Sigmoid colon (tissue), 7 donors: ENCODE results near the gene CPVL. TPM values are rescaled to one million over a fixed set of nuclear protein-coding genes. Genes with fewer than 3 reads are reported as not detected.

Experiments
- DNase-seq: peaks from one replicate; pipeline ENCODE4 v3.0.0-alpha.2; 2019
- H3K27ac ChIP-seq, 4 donors: fragments of 200-600 bp; sonication (generic); one replicate each; pipeline ENCODE4 v1.5.1; 2016 to 2019; ENCODE audit warnings: mild to moderate bottlenecking in 1 of 4
- H3K27me3 ChIP-seq, 3 donors: fragments of 200-600 bp; sonication (generic); one replicate each; pipeline ENCODE4 v1.5.1; 2019; ENCODE audit warnings: mild to moderate bottlenecking in 1 of 3
- H3K36me3 ChIP-seq, 4 donors: fragments of 200-600 bp; sonication (generic); one replicate each; pipeline ENCODE4 v1.5.1; 2016 to 2019
- H3K4me1 ChIP-seq, 4 donors: fragments of 200-600 bp; sonication (generic); one replicate each; pipeline ENCODE4 v1.5.1; 2017 to 2019
- H3K4me3 ChIP-seq, 4 donors: fragments of 200-600 bp; sonication (generic); one replicate each; pipeline ENCODE4 v1.5.1; 2017 to 2019; ENCODE audit warnings: mild to moderate bottlenecking in 2 of 4, moderate library complexity in 1 of 4
- H3K9me3 ChIP-seq, 4 donors: fragments of 200-600 bp in 3 of 4; sonication (generic) in 3 of 4; one replicate each; pipeline versions ENCODE4 v1.5.1 to v1.6.1; 2013 to 2019
- CTCF ChIP-seq, 4 experiments: fragments of 450-650 bp in 3 of 4; fragments of 200-600 bp in 1 of 4; IDR thresholded peaks; one replicate each; pipeline ENCODE4 v1.5.1; 2016 to 2019; ENCODE audit warnings: antibody characterized with exemption in 4 of 4, mild to moderate bottlenecking in 3 of 4, moderate library complexity in 2 of 4
- EP300 ChIP-seq, 4 donors: sonication (generic); formaldehyde crosslinking; IDR thresholded peaks; one replicate each; pipeline ENCODE4 v1.6.1; 2017; ENCODE audit warnings: antibody characterized with exemption in 4 of 4
- POLR2A ChIP-seq, 2 donors: fragments of 450-650 bp; IDR thresholded peaks; one replicate each; pipeline ENCODE4 v1.6.1; 2016; ENCODE audit warnings: antibody characterized with exemption in 2 of 2, mild to moderate bottlenecking in 2 of 2, moderate library complexity in 2 of 2
- POLR2AphosphoS5 ChIP-seq, 4 donors: sonication (generic); formaldehyde crosslinking; IDR thresholded peaks; one replicate each; pipeline ENCODE4 v1.6.1; 2017; ENCODE audit warnings: antibody characterized with exemption in 4 of 4
- WGBS, 2 donors: extraction: QIAGEN DNeasy Blood & Tissue Kit; methylation state at CpG; one replicate each; pipeline ENCODE4 v1.1.7; 2013; 5-methylcytosine and 5-hydroxymethylcytosine counted together
- intact Hi-C: fragments of 100-400 bp; cut with DNase I; formaldehyde crosslinking; loops from one replicate; pipeline ENCODE4 v1.15.1; 2023
- polyA plus RNA-seq, 3 donors: library from polyadenylated mRNA; stranded (reverse); fragments of 200-250 nt; gene quantifications; one replicate each; pipeline ENCODE4 v1.2.3, GENCODE V29; 2013
- total RNA-seq, 4 donors: library from RNA; depleted of rRNA; stranded (reverse); fragments of >200 nt; gene quantifications; one replicate each; pipeline ENCODE4 v1.1.0, GENCODE V29; 2016
- donor health status: healthy with polysubstance abuse.
- donor health status: Bipolar disorder and iron deficiency.
- donor health status: healthy.

CPVL gene
- total and polyA plus RNA-seq, 7 donors, result 5.4 to 38.8 (median 20.0) TPM

GRCh38 chr7:29192811-29193210 lies 46.5 kb upstream of the CPVL start:
- 92 to 93% methylated on average over 8 of the region's 8 CpGs for WGBS, 2 donors
- TF ChIP-seq EP300 (IDR thresholded peaks at IDR 0.05) (no peak), POLR2A (IDR thresholded peaks at IDR 0.05) (no peak), CTCF (IDR thresholded peaks at IDR 0.05) (no peak), POLR2AphosphoS5 (IDR thresholded peaks at IDR 0.05) (no peak)
- Histone ChIP-seq H3K36me3 (no peaks in the 10 kb centered on the region), H3K4me1 (peaks cover 0 to 16% (median 11%) of the 10 kb centered on the region in 4 donors), H3K4me3 (no peak overlapping the region), H3K9me3 (no peaks in the 10 kb centered on the region), H3K27ac (no peak overlapping the region), H3K27me3 (peaks cover 0 to 55% (median 16%) of the 10 kb centered on the region in 3 donors)
- DNase-seq, result no peak
- intact Hi-C loops, result no loop called here

- intact Hi-C loops, result no loop called here
- no peaks in the 10 kb centered on the region for H3K9me3 ChIP-seq
- no peaks in the 10 kb centered on the region for H3K36me3 ChIP-seq
- peaks cover 0 to 16% (median 11%) of the 10 kb centered on the region in 4 donors for H3K4me1 ChIP-seq
- H3K27ac ChIP-seq, result no peak overlapping the region
- H3K27me3 ChIP-seq, result peaks cover 0 to 55% (median 16%) of the 10 kb centered on the region in 3 donors
- no peak overlapping the region for H3K4me3 ChIP-seq
- 84 to 87% methylated on average over 1 of the region's 1 CpG for WGBS, 2 donors
- TF ChIP-seq CTCF (IDR thresholded peaks at IDR 0.05), result no peak
- no peak for TF ChIP-seq POLR2A (IDR thresholded peaks at IDR 0.05)
- TF ChIP-seq EP300 (IDR thresholded peaks at IDR 0.05), result no peak
- no peak for TF ChIP-seq POLR2AphosphoS5 (IDR thresholded peaks at IDR 0.05)
- no peak for DNase-seq
Measured at GRCh38 chr7:29192323-29192722, 46.0 kb upstream of the CPVL start.

GRCh38 chr7:29190349-29191045 lies 44.2 kb upstream of the CPVL start:
- intact Hi-C loops, result no loop called here
- 17 to 60% methylated on average over 5 of the region's 5 CpGs for WGBS, 2 donors

GRCh38 chr7:29189743-29190201 lies 43.4 kb upstream of the CPVL start:
- DNase-seq, result peak; percentile 73
- intact Hi-C loops, result loop anchor here (2.0 kb wide), 1 partner anchor 219 kb away; no protein-coding TSS in a partner anchor
- no peak for TF ChIP-seq EP300 (IDR thresholded peaks at IDR 0.05)
- TF ChIP-seq POLR2AphosphoS5 (IDR thresholded peaks at IDR 0.05), result no peak
- TF ChIP-seq POLR2A (IDR thresholded peaks at IDR 0.05), result no peak
- TF ChIP-seq CTCF (IDR thresholded peaks at IDR 0.05), result peak in 3 of 4 experiments; percentile 60 to 76 (median 76)
- WGBS, 2 donors, result 4 to 15% methylated on average over 16 of the region's 16 CpGs
- peaks cover 0 to 39% (median 11%) of the 10 kb centered on the region in 3 donors for H3K27me3 ChIP-seq
- no peak overlapping the region for H3K27ac ChIP-seq
- no peak overlapping the region for H3K4me3 ChIP-seq
- H3K4me1 ChIP-seq, result peaks cover 0 to 11% (median 9%) of the 10 kb centered on the region in 4 donors
- H3K36me3 ChIP-seq, result no peaks in the 10 kb centered on the region
- H3K9me3 ChIP-seq, result no peaks in the 10 kb centered on the region

More at GRCh38 chr7:29190349-29191045, 44.2 kb upstream of the CPVL start:
- Histone ChIP-seq H3K27ac (no peak overlapping the region), H3K9me3 (no peaks in the 10 kb centered on the region), H3K4me3 (no peak overlapping the region), H3K4me1 (peaks cover 0 to 16% (median 9%) of the 10 kb centered on the region in 4 donors), H3K36me3 (no peaks in the 10 kb centered on the region), H3K27me3 (peaks cover 0 to 46% (median 16%) of the 10 kb centered on the region in 3 donors)
- no peak for DNase-seq
- TF ChIP-seq POLR2AphosphoS5 (IDR thresholded peaks at IDR 0.05) (no peak), CTCF (IDR thresholded peaks at IDR 0.05) (no peak), POLR2A (IDR thresholded peaks at IDR 0.05) (no peak), EP300 (IDR thresholded peaks at IDR 0.05) (no peak)
